GM21619 (cell line): ENCODE results near the gene NREP.

Experiments
- ATAC-seq: cut with Tn5 transposase; IDR thresholded peaks from one replicate; pipeline ENCODE4 v1.9.1; 2021; ENCODE audit not compliant: unreplicated experiment

NREP gene

DNA sequence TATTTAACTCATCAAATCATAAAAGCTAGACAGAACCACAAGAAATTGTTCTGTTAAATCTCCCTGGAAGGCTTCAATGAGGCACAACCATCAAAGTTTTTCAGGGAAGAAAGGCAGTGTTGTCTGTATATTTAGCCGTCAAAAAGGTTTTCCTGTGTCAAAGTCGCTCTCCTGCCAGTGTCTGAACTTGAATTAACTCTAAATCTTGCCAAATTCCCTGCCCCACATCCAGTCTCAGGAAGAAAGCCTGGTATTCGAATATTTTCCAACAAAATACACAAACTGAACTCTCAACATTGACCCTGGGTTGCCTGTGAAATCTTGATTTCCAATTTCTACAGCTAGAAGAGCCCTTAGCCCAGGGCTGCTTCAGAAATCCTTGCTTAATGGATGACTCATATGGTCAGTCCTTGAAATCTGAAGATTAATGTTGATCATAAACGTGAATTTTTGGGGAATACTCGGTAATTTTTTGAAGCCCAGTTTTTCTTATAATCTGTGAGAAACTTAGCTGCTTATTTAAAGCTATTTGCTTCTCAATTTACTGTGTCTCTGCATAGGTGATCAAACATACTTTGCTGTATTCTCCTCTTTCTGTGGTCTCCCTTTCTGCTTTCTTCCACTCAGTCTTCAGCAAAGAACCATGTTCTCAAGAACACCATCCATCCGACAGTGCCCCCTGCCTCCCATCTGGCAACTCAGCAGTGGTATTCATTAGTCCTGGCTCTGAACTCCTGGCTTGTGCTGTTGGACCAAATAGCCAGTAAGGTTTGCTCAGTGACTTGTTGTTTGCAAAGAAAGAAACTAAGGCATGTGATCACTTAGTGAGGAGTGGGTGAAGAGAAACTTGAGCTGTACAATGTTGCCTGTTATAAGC is 58.9 kb downstream of the NREP start:
- ATAC-seq: no peak

DNA sequence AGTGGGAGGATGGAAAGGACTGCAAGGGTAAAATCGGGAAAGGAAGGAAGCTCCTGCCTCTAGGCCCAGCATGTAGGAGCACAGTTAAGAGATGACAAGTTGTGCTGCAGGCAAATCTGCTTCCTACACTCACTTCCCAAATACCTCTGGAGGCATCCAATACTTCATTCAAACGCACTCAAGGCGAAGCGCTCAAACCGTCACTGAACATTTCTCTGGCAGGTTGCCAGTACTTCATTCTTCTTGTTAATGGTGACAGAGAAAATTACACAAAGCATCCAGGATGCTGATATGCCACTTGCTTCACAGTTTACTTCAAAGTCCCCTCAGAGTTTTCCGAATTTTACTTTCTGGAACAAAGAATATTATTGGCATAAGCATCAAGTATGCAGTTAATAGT is 59.8 kb downstream of the NREP start:
- no peak for ATAC-seq

- ATAC-seq: no peak
Observed at GRCh38 chr5:111695991-111696390, 61.0 kb downstream of the NREP start.

GRCh38 chr5:111694133-111694532 is 62.9 kb downstream of the NREP start:
- ATAC-seq: no peak

DNA sequence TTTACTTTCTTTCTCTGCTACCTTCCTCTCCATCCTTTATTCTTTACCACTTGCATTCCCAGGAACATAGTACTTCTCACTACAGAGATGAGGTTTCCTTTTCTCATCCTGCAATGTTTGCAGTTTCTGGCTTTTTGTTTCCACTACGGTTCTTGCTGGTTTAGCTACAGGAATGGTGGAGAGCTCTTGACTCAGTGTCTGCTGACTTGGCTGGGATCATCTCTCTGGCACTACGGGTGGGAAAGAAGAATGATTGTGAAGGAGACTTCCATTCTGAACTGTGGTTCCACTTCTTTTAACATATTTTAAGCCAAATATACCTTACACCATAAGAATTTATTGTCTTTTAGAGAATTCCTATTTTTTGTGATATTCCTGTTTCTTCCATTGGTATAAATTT is 65.1 kb downstream of the NREP start:
- ATAC-seq: no peak

- no peak for ATAC-seq
Observed at GRCh38 chr5:111691508-111691907, 65.5 kb downstream of the NREP start.

- ATAC-seq: no peak
Observed at GRCh38 chr5:111689357-111689935, 67.5 kb downstream of the NREP start.

DNA sequence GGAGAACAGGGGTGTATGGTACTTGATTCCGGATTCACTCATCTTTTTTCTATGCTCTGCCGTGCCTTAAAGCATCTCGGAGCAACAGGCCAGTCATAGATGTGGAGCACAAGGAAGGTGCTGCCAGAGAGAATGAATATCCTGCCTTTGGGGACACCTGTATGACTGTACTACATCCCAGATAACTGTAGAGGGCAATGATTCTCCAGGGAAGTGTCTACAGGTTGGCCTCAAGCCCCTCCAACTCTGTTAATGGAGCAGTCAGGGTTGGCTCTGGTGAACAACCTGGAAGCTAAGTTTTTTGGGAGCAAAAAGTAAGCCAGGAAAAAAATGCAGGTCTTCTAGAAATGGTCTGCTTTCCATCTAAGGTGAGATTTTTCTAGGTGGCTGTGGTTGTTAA is 71.0 kb downstream of the NREP start:
- no peak for ATAC-seq

DNA sequence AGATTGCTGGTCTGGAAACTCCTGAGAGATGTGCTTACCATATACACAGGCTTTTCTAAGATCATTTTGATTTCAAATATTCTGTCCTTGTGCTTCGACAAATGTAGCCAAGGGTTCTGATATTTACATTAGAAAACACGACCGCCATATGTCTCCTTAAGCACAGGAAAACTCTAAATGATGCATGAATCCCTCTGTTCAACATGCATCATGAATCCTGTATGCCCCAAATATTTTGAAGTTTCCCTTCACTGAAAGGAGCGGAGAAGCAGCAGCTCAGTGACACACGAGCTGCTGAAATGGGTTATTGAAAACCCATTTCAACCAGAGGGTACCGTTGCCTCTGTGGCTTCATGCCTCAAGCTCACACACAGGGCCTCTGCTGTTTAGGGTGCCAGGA is 74.4 kb downstream of the NREP start:
- no peak for ATAC-seq

DNA sequence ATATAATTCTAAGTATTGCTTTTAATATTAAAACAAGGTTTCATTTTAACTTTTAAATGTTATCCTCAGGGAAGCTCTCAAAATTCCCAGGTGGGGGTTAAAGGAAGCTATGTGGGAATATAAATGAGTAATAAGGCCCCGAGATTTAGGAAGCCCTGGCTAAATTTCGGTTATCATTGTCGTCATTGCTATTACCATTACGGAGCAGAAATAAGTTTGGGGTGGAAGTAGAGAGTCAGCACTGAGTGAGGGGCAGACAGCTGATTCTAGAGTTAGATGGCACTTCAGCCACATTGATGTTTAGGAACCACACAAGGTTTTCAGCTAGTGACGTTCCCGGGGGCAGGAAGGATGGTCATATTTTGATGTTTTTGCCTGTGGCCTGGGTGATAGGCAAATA is 74.9 kb downstream of the NREP start:
- ATAC-seq: no peak

DNA sequence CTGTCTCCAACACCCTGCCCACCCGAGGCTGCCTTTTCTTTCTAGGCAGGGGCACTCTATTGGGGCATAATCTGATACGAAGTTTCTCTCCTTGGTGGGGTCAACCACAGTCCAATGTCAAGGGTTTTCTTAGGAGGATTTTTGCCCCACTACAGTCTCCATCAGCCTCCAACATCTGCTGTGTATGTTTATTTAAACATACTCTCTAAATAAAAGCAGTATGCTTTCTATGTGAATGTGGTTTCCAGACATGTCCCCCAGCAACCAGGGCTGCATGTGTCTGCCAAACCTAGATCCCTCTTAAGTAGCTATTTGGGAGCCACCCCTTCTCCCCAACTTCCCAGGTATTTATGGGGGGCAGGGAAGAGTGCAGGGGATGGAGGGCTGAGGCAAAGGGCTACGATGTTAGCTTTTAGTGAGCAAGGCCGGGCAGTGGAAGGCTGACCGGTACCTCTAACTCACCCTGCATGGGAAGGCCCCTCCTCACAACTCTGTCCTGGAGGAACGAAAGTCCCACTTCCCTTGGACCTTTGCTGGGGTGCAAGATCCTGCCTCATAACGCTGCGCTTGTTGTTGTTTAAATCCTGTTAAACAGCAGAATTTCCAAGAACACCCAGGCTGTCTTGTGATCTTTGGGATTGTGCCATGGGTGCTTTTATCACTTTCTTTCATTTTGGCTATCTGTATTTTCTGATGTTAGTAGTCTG is 75.4 kb downstream of the NREP start:
- ATAC-seq: no peak

DNA sequence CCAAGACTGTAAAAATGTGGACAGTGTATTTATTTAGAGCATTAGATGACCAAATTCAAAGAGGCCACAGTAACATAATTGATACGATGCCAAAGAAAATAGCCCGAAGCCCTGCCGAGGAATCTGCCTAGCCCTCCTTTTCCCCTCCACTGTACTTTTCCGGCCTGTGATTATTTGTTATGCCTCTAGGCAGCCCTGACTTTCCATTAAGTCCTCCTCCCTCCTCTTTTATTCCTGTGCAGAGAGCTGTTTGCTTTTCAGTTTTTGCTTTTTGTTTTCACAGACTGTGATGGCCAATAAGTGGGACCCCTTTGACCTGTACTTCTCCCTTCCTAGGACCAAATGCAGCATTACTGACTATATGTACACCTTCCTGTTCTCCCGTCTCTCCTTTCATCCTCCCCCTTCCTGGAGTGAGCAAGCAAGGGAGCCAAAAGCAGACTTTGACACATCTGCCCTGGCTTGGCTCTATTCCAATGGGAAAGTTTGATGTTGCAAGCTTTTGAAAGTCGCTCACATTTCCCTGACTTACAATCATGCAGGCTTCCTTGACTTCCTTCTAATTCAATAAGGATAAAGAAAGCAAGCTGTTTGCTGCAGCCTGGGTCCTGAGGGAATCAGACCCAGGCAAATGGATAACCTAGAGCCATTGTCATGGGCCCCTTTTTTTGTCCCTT is 76.1 kb downstream of the NREP start:
- no peak for ATAC-seq

GRCh38 chr5:111679611-111680010 is 77.4 kb downstream of the NREP start:
- ATAC-seq: no peak
